CD1c-positive myeloid dendritic cell (primary cell): Measurements from ENCODE around the gene ADARB2.

Experiments
- DNase-seq: peaks from one replicate; pipeline ENCODE4 v3.0.0-alpha.2; 2016; ENCODE audit errors: extremely low spot score

The ADARB2 gene

GRCh38 chr10:1211844-1212570, 525.3 kb downstream of the ADARB2 start:
- no peak for DNase-seq

- DNase-seq: no peak
These were observed 526.7 kb downstream of the ADARB2 start for GRCh38 chr10:1210667-1211066.

- DNase-seq: no peak
These were observed 527.9 kb downstream of the ADARB2 start for GRCh38 chr10:1209355-1209979.

GRCh38 chr10:1208366-1209311, 528.7 kb downstream of the ADARB2 start:
- no peak for DNase-seq

- DNase-seq: no peak
These were observed 530.7 kb downstream of the ADARB2 start for GRCh38 chr10:1206601-1207000.

- DNase-seq: no peak
These were observed 531.2 kb downstream of the ADARB2 start for GRCh38 chr10:1206101-1206500.

- no peak for DNase-seq
These were observed 531.8 kb downstream of the ADARB2 start for GRCh38 chr10:1205450-1206030.

GRCh38 chr10:1204434-1205326, 532.6 kb downstream of the ADARB2 start:
- no peak for DNase-seq

GRCh38 chr10:1203704-1204103, 533.6 kb downstream of the ADARB2 start:
- DNase-seq: no peak

GRCh38 chr10:1203216-1203615, 534.1 kb downstream of the ADARB2 start:
- no peak for DNase-seq

GRCh38 chr10:1202343-1202742, 535.0 kb downstream of the ADARB2 start:
- DNase-seq: no peak

GRCh38 chr10:1200866-1201807, 536.2 kb downstream of the ADARB2 start:
- DNase-seq: no peak

- no peak for DNase-seq
These were observed 537.2 kb downstream of the ADARB2 start for GRCh38 chr10:1199897-1200721.

GRCh38 chr10:1199345-1199673, 538.0 kb downstream of the ADARB2 start:
- DNase-seq: no peak

GRCh38 chr10:1198453-1199344, 538.6 kb downstream of the ADARB2 start:
- DNase-seq: no peak

GRCh38 chr10:1197384-1197783, 539.9 kb downstream of the ADARB2 start:
- no peak for DNase-seq

GRCh38 chr10:1196656-1197055, 540.7 kb downstream of the ADARB2 start:
- no peak for DNase-seq

- DNase-seq: no peak
These were observed 541.5 kb downstream of the ADARB2 start for GRCh38 chr10:1195828-1196227.
